ENCODE data around the gene HABP2. TPM values are rescaled to one million over a fixed set of nuclear protein-coding genes. Genes with fewer than 3 reads are reported as not detected.

HABP2 gene
- total and polyA plus RNA-seq, 3 donors from 2014 or later = 0.37 to 1.9 TPM; not detected in 1

DNA sequence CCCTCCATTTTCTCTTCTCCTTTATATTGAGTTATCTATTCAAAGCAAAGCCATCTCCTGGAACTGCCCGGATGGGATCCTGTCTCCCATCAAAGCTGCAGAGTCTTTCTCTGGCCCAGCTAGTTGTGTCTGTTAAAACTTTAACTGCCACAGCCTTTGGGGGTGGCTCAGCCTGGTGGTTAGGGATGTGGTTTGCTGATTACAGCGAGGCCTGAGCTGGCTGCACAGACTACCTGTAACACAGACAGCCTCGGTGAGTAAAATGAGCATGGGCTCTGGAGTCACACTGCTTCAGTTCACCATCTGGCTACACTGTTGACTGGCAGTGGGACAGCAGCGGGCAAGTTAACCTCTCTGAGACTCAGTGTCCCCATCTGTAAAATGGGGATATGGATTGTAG, 18.4 kb upstream of the HABP2 start:
- Histone ChIP-seq H3K9me3 (no peaks in the 10 kb centered on the region), H3K27ac (no peak overlapping the region), H3K27me3 (no peaks in the 10 kb centered on the region), H3K36me3 (ENCODE audit: low read depth, missing control alignments) (no peaks in the 10 kb centered on the region), H3K4me1 (no peaks in the 10 kb centered on the region), H3K4me3 (no peak overlapping the region)
- DNase-seq = no peak
- intact Hi-C loops (cut with DNase I; ENCODE audit: low total_unique reads) = no loop called here
- 89 to 93% methylated on average over 4 of the region's 4 CpGs for WGBS, 2 donors
- TF ChIP-seq, protein P1, sequence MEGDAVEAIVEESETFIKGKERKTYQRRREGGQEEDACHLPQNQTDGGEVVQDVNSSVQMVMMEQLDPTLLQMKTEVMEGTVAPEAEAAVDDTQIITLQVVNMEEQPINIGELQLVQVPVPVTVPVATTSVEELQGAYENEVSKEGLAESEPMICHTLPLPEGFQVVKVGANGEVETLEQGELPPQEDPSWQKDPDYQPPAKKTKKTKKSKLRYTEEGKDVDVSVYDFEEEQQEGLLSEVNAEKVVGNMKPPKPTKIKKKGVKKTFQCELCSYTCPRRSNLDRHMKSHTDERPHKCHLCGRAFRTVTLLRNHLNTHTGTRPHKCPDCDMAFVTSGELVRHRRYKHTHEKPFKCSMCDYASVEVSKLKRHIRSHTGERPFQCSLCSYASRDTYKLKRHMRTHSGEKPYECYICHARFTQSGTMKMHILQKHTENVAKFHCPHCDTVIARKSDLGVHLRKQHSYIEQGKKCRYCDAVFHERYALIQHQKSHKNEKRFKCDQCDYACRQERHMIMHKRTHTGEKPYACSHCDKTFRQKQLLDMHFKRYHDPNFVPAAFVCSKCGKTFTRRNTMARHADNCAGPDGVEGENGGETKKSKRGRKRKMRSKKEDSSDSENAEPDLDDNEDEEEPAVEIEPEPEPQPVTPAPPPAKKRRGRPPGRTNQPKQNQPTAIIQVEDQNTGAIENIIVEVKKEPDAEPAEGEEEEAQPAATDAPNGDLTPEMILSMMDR (IDR thresholded peaks at IDR 0.05) = no peak
- TF ChIP-seq POLR2A (IDR thresholded peaks at IDR 0.05) = no peak

DNA sequence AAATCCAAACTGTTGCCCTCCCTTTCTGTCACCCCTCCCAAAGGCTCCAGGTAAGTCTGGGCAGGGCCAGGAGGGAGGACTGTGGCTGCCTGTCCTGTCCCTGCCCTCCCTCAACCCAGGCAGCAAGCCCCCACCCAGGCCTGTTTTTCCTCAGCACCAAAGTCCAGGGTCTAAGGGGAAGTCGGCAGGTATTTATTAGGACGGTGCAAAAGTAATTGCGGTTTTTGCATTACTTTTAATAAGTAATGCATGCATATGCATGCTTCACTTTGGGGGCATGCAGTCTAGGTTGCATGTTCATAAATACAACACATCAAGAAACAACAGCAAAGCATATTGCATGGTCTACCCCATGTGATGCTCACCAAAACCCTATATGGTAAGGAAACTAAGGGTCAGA, 15.2 kb upstream of the HABP2 start:
- intact Hi-C loops (cut with DNase I; ENCODE audit: low total_unique reads) = no loop called here
- no peak for DNase-seq
- Histone ChIP-seq H3K27ac (no peak overlapping the region), H3K4me1 (no peaks in the 10 kb centered on the region), H3K27me3 (no peaks in the 10 kb centered on the region), H3K9me3 (no peaks in the 10 kb centered on the region), H3K4me3 (no peak overlapping the region), H3K36me3 (ENCODE audit: low read depth, missing control alignments) (no peaks in the 10 kb centered on the region)
- TF ChIP-seq, protein P1 (IDR thresholded peaks at IDR 0.05) = no peak
- TF ChIP-seq POLR2A (IDR thresholded peaks at IDR 0.05) = no peak
- 70 to 92% methylated on average over 3 of the region's 3 CpGs for WGBS, 2 donors

- 86 to 96% methylated on average over 1 of the region's 1 CpG for WGBS, 2 donors
- DNase-seq = no peak
- Histone ChIP-seq H3K9me3 (no peaks in the 10 kb centered on the region), H3K27ac (no peak overlapping the region), H3K27me3 (no peaks in the 10 kb centered on the region), H3K36me3 (ENCODE audit: low read depth, missing control alignments) (no peaks in the 10 kb centered on the region), H3K4me3 (no peak overlapping the region), H3K4me1 (no peaks in the 10 kb centered on the region)
- TF ChIP-seq, protein P1 (IDR thresholded peaks at IDR 0.05) = no peak
- TF ChIP-seq POLR2A (IDR thresholded peaks at IDR 0.05) = no peak
- intact Hi-C loops (cut with DNase I; ENCODE audit: low total_unique reads) = no loop called here
These were observed 14.7 kb upstream of the HABP2 start for GRCh38 chr10:113538151-113538550.

- Histone ChIP-seq H3K27ac (no peak overlapping the region), H3K36me3 (ENCODE audit: low read depth, missing control alignments) (no peaks in the 10 kb centered on the region), H3K4me3 (no peak overlapping the region), H3K4me1 (no peaks in the 10 kb centered on the region), H3K27me3 (no peaks in the 10 kb centered on the region), H3K9me3 (no peaks in the 10 kb centered on the region)
- 66 to 74% methylated on average over 7 of the region's 7 CpGs for WGBS, 2 donors
- DNase-seq = no peak
- no peak for TF ChIP-seq POLR2A (IDR thresholded peaks at IDR 0.05)
- TF ChIP-seq, protein P1 (IDR thresholded peaks at IDR 0.05) = no peak
- intact Hi-C loops (cut with DNase I; ENCODE audit: low total_unique reads) = no loop called here
These were observed 13.1 kb upstream of the HABP2 start for GRCh38 chr10:113539789-113540188.

DNA sequence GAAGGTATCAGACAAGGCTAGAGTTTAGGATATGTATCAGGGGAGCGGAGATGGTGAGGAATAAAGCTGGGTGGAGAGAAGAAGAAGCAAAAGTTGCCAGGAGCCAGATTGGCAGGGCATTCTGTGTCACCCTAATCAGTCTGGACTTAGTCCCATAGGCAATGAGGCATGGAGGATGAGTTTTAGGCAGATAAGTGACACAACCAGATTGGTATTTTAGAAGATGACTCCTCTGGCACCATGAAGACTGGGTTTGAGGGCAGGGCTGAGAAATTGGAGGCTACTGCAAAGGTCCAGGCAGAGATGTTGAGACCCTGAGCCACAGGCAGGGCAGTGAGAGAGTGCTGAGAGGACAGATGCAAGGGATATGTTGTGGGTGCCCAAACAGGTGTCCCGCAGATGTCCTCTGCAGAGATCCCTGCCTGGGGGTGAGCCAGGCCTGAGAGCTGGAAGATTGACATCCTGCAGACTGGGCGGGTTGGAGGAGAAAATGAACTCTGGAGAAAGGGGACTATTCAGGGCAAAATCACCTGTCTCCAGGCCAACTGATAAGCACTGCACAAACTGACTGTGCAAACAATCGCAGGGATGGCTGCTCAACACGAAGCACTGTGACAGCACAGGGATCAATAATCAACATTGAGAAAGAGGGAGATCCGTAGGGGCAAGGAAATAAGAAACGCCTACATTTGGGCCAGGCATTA, 11.9 kb upstream of the HABP2 start:
- Histone ChIP-seq H3K4me3 (no peak overlapping the region), H3K27me3 (no peaks in the 10 kb centered on the region), H3K4me1 (no peaks in the 10 kb centered on the region), H3K36me3 (ENCODE audit: low read depth, missing control alignments) (no peaks in the 10 kb centered on the region), H3K27ac (no peak overlapping the region), H3K9me3 (no peaks in the 10 kb centered on the region)
- intact Hi-C loops (cut with DNase I; ENCODE audit: low total_unique reads) = no loop called here
- TF ChIP-seq, protein P1 (IDR thresholded peaks at IDR 0.05) = no peak
- 86 to 87% methylated on average over 7 of the region's 7 CpGs for WGBS, 2 donors
- no peak for DNase-seq
